GM23338 (cell line): Measurements from ENCODE around the gene TFF1. TPM values are rescaled to one million over a fixed set of nuclear protein-coding genes. Genes with fewer than 3 reads are reported as not detected.

Experiments
- ATAC-seq: fragments of 200-7000 bp; cut with Tn5 transposase; 3 replicates; pipeline ENCODE4 v1.9.1; 2020
- DNase-seq: peaks from one replicate; pipeline ENCODE4 v3.0.0-alpha.2; 2015; ENCODE audit warnings: low spot score
- H2AFZ ChIP-seq: fragments of 200-600 bp; sonication (generic); 2 replicates; pipeline ENCODE4 v1.8.0; 2016; ENCODE audit warnings: antibody characterized with exemption, mild to moderate bottlenecking, moderate library complexity
- H3F3A ChIP-seq: fragments of 200-600 bp; sonication (generic); replicated peaks from 2 replicates; pipeline ENCODE4 v1.8.0; 2017; ENCODE audit warnings: antibody characterized with exemption, mixed run types, low read depth
- H3K27ac ChIP-seq: fragments of 200-600 bp; sonication (generic); 2 replicates; pipeline ENCODE4 v1.6.1; 2016; ENCODE audit warnings: low read depth
- H3K27me3 ChIP-seq: fragments of 200-600 bp; sonication (generic); 2 replicates; pipeline ENCODE4 v1.8.0; 2016; ENCODE audit warnings: mild to moderate bottlenecking, mixed run types, moderate library complexity; ENCODE audit not compliant: insufficient read depth
- H3K36me3 ChIP-seq: fragments of 200-600 bp; sonication (generic); 2 replicates; pipeline ENCODE4 v1.8.0; 2016; ENCODE audit warnings: mild to moderate bottlenecking; ENCODE audit not compliant: insufficient read depth
- H3K4me1 ChIP-seq: fragments of 200-600 bp; sonication (generic); 2 replicates; pipeline ENCODE4 v1.8.0; 2016; ENCODE audit warnings: mild to moderate bottlenecking, moderate library complexity; ENCODE audit not compliant: insufficient read depth
- H3K4me2 ChIP-seq: fragments of 200-600 bp; sonication (generic); 2 replicates; pipeline ENCODE4 v1.7.1; 2017; ENCODE audit warnings: mixed run types
- H3K4me3 ChIP-seq: fragments of 200-600 bp; sonication (generic); 2 replicates; pipeline ENCODE4 v1.6.1; 2016; ENCODE audit warnings: mixed run types
- H3K79me2 ChIP-seq: fragments of 200-600 bp; sonication (generic); replicated peaks from 2 replicates; pipeline ENCODE4 v1.8.0; 2017; ENCODE audit warnings: mild to moderate bottlenecking; ENCODE audit not compliant: insufficient read depth
- H3K9me2 ChIP-seq: fragments of 200-600 bp; sonication (generic); 2 replicates; pipeline ENCODE4 v1.8.0; 2017; ENCODE audit not compliant: insufficient read depth
- H4K20me1 ChIP-seq: fragments of 200-600 bp; sonication (generic); replicated peaks from 2 replicates; pipeline ENCODE4 v1.8.0; 2017; ENCODE audit warnings: mild to moderate bottlenecking; ENCODE audit not compliant: insufficient read depth
- H3K27ac Mint-ChIP-seq: 2 replicates; pipeline ENCODE4 v1.8.0; 2020; ENCODE audit warnings: inconsistent platforms, mild to moderate bottlenecking, moderate library complexity, mixed read lengths
- H3K27me3 Mint-ChIP-seq: 3 replicates; pipeline ENCODE4 v1.8.0; 2022; ENCODE audit warnings: low read depth, mild to moderate bottlenecking, moderate library complexity, mixed read lengths, inconsistent platforms; ENCODE audit not compliant: insufficient read depth, poor library complexity
- H3K36me3 Mint-ChIP-seq: 3 replicates; pipeline ENCODE4 v1.8.0; 2021; ENCODE audit warnings: low read depth, mild to moderate bottlenecking, inconsistent platforms, moderate library complexity, mixed read lengths
- H3K4me1 Mint-ChIP-seq: 3 replicates; pipeline ENCODE4 v1.8.0; 2020; ENCODE audit warnings: mild to moderate bottlenecking, inconsistent platforms, mixed read lengths
- H3K4me3 Mint-ChIP-seq: 3 replicates; pipeline ENCODE4 v1.8.0; 2021; ENCODE audit warnings: moderate library complexity, mild to moderate bottlenecking, inconsistent platforms, mixed read lengths
- H3K9me3 Mint-ChIP-seq: 3 replicates; pipeline ENCODE4 v1.8.0; 2020; ENCODE audit warnings: moderate library complexity, mild to moderate bottlenecking, inconsistent platforms, mixed read lengths
- CREB1 ChIP-seq: fragments of 250-450 bp; sonication (Bioruptor Pico); IDR thresholded peaks from 2 replicates; pipeline ENCODE4 v1.5.0; 2020; ENCODE audit warnings: low read depth, mild to moderate bottlenecking, moderate library complexity
- CTCF ChIP-seq, 2 experiments: fragments of 200-600 bp in 1 of 2; sonication (generic) in 1 of 2; conservative IDR thresholded peaks; 2 replicates each; pipeline versions ENCODE4 v1.5.1 to v1.6.1; 2016 to 2017; ENCODE audit warnings: antibody characterized with exemption in 2 of 2, low read depth in 2 of 2, mild to moderate bottlenecking in 2 of 2, moderate library complexity in 1 of 2
- ETS1 ChIP-seq: IDR thresholded peaks from 2 replicates; pipeline ENCODE4 v1.6.1; 2016; ENCODE audit warnings: antibody characterized with exemption
- EZH2 ChIP-seq: fragments of 200-600 bp; sonication (generic); IDR thresholded peaks from one replicate; pipeline ENCODE4 v1.8.0; 2017; ENCODE audit warnings: antibody characterized with exemption, mild to moderate bottlenecking, low read depth; ENCODE audit not compliant: unreplicated experiment
- EZH2phosphoT487 ChIP-seq: fragments of 200-600 bp; sonication (generic); IDR thresholded peaks from one replicate; pipeline ENCODE4 v1.8.1; 2018; ENCODE audit warnings: antibody characterized with exemption; ENCODE audit not compliant: unreplicated experiment
- JUNB ChIP-seq: IDR thresholded peaks from one replicate; pipeline ENCODE4 v1.6.1; 2016; ENCODE audit warnings: antibody characterized with exemption; ENCODE audit not compliant: unreplicated experiment
- NANOG ChIP-seq: IDR thresholded peaks from 2 replicates; pipeline ENCODE4 v1.6.1; 2016; ENCODE audit warnings: antibody characterized with exemption, borderline replicate concordance
- POLR2AphosphoS5 ChIP-seq: IDR thresholded peaks from 2 replicates; pipeline ENCODE4 v1.6.1; 2016; ENCODE audit warnings: antibody characterized with exemption, low read depth
- REST ChIP-seq: IDR thresholded peaks from one replicate; pipeline ENCODE4 v1.6.1; 2018; ENCODE audit warnings: antibody characterized with exemption; ENCODE audit not compliant: unreplicated experiment
- STAT1 ChIP-seq: IDR thresholded peaks from one replicate; pipeline ENCODE4 v1.6.1; 2016; ENCODE audit warnings: antibody characterized with exemption; ENCODE audit not compliant: unreplicated experiment
- ZNF114 ChIP-seq: fragments of 250-450 bp; sonication (Bioruptor Pico); IDR thresholded peaks from 2 replicates; pipeline ENCODE4 v1.5.0; 2020; ENCODE audit warnings: mild to moderate bottlenecking, moderate library complexity
- ZNF331 ChIP-seq: fragments of 250-450 bp; sonication (Bioruptor Pico); IDR thresholded peaks from 2 replicates; pipeline ENCODE4 v1.5.0; 2020; ENCODE audit warnings: low read depth, mild to moderate bottlenecking, moderate library complexity
- ZNF462 ChIP-seq: fragments of 250-450 bp; sonication (Bioruptor Pico); IDR thresholded peaks from 2 replicates; pipeline ENCODE4 v1.5.0; 2020; ENCODE audit warnings: mild to moderate bottlenecking, moderate library complexity
- polyA plus RNA-seq: library from polyadenylated mRNA; unstranded; fragments of >200 nt; fragmentation: Nextera tagmentation; extraction: Ambion mirVana; gene quantifications from 2 replicates; pipeline ENCODE4 v1.2.1, GENCODE V29; 2016
- total RNA-seq: library from RNA; depleted of rRNA; stranded (reverse); fragments of >200 nt; shearing (Covaris generic); gene quantifications from 2 replicates; pipeline ENCODE4 v1.2.3, GENCODE V29; 2014

TFF1 gene
- total and polyA plus RNA-seq, 2 experiments from 2014 or later: not detected

DNA sequence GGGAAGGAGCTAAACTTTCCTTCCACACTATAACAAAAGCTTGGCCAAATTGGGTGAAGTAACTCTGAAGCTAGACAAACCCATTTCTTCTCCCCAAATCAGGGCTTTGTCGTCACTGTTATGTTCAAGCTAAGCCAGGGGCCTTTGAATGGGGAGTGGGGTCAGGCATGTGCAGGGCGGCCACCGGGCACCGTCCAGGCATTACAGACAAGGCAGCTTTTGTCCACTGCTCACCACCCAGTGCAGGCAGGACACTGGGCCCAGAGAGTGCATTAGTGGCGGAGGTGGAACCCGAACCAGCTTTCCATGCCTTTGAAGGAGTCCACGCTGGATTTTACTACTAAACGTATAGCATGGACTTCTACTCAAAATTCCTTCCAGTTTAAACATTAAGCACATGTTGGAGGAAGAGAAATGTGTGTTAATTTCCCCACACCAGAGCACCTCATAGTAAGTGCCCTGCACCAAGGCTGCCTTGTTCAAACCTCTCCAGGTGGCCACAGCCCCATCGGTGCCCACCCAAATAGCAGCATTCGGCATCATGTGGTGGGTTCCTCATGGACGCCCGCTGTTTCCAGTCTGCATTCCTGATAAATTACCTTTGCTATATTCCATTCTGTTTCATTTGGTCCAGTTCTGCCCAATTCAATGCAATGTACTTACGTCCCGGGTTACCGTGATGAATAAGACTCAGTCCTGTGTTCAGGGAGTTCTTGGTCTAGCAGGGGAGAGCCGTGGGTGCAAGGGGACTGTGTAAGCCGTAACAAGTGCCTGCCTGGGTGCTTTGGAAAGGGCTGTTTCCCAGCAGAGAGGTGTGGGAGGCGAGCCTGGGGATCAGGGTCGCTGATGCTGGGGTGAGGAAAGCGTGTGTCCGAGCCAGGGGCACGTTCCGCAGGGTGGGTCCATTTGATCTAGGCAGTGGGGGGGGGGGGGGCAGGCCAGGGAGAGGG is 39.0 kb upstream of the TFF1 start:
- Histone ChIP-seq H3K9me2 (0 out of 2 replicates have a peak, but pooled peaks cover 2% of the 10 kb centered on the region), H3F3A (no peaks in the 10 kb centered on the region), H2AFZ (no peak overlapping the region), H4K20me1 (no peaks in the 10 kb centered on the region), H3K4me1 (no peaks in the 10 kb centered on the region), H3K4me3 (no peak overlapping the region), H3K27me3 (no peaks in the 10 kb centered on the region), H3K4me2 (no peak overlapping the region), H3K79me2 (no peaks in the 10 kb centered on the region), H3K27ac (no peak overlapping the region), H3K36me3 (no peaks in the 10 kb centered on the region)
- no peaks in the 10 kb centered on the region; the same call in 1 of the 3 replicates for H3K36me3 Mint-ChIP-seq
- H3K27me3 Mint-ChIP-seq: peaks cover 1% of the 10 kb centered on the region
- H3K4me3 Mint-ChIP-seq: no peak overlapping the region
- H3K9me3 Mint-ChIP-seq: peaks cover 5% of the 10 kb centered on the region; the same call in 1 of the 3 replicates
- peaks cover 7% of the 10 kb centered on the region; the same call in 2 of the 3 replicates for H3K4me1 Mint-ChIP-seq
- DNase-seq (no peak), ATAC-seq (no peak)
- H3K27ac Mint-ChIP-seq: no peak overlapping the region
- TF ChIP-seq ZNF114 (CRISPR knock-in tag) (no peak), JUNB (no peak), NANOG (no peak), EZH2phosphoT487 (no peak), ZNF331 (CRISPR knock-in tag) (no peak), EZH2 (no peak), POLR2AphosphoS5 (no peak), STAT1 (no peak), CTCF (conservative IDR thresholded peaks at IDR 0.05; ENCODE audit: low read depth in 2 of 2) (no peak), CREB1 (CRISPR knock-in tag) (no peak), ZNF462 (no peak), REST (no peak), ETS1 (no peak)
